WTC11 (cell line): ENCODE results near the gene PRDX6. TPM values are rescaled to one million over a fixed set of nuclear protein-coding genes. Genes with fewer than 3 reads are reported as not detected.
A peak's percentile ranks its signal among the peaks of the same experiment; 100 is the strongest.

ENCODE experiments used
- ATAC-seq: fragments of 200-7000 bp; cut with Tn5 transposase; 2 replicates; pipeline ENCODE4 v1.10.0; 2021; ENCODE audit warnings: mild to moderate bottlenecking, moderate library complexity
- CTCF ChIA-PET: fragments of 300-600 bp; sonication (Branson Sonifier 250); formaldehyde crosslinking; loops from one replicate; lab custom pipeline; 2021; ENCODE audit warnings: antibody characterized with exemption; lab: Charles Lee
- POLR2A ChIA-PET: fragments of 350-600 bp; sonication (Branson Sonifier 250); formaldehyde crosslinking; loops from one replicate; lab custom pipeline; 2021; ENCODE audit warnings: antibody characterized with exemption; lab: Charles Lee
- DNase-seq: peaks from one replicate; pipeline ENCODE4 v3.0.0; 2021; ENCODE audit warnings: low spot score
- H3K27ac Mint-ChIP-seq: 2 replicates; pipeline ENCODE4 v1.8.0; 2021; ENCODE audit warnings: mixed read lengths
- H3K27me3 Mint-ChIP-seq: 2 replicates; pipeline ENCODE4 v1.8.0; 2021; ENCODE audit warnings: low read depth, mild to moderate bottlenecking, moderate library complexity, mixed read lengths
- H3K36me3 Mint-ChIP-seq: 2 replicates; pipeline ENCODE4 v1.8.0; 2021; ENCODE audit warnings: mixed read lengths
- H3K4me1 Mint-ChIP-seq: 2 replicates; pipeline ENCODE4 v1.8.0; 2022; ENCODE audit warnings: mixed read lengths
- H3K4me3 Mint-ChIP-seq: 2 replicates; pipeline ENCODE4 v1.8.0; 2021; ENCODE audit warnings: mild to moderate bottlenecking, moderate library complexity, mixed read lengths
- H3K9me3 Mint-ChIP-seq: 2 replicates; pipeline ENCODE4 v1.8.0; 2021; ENCODE audit warnings: mixed read lengths
- AFF4 ChIP-seq: sonication (generic); formaldehyde crosslinking; IDR thresholded peaks from 2 replicates; pipeline ENCODE4 v1.8.1; 2023; ENCODE audit warnings: mild to moderate bottlenecking, missing genetic modification reagents, borderline replicate concordance
- ATF3 ChIP-seq: sonication (generic); formaldehyde crosslinking; conservative IDR thresholded peaks from 2 replicates; pipeline ENCODE4 v1.8.1; 2022; ENCODE audit warnings: mild to moderate bottlenecking, missing genetic modification reagents
- ATF6 ChIP-seq: sonication (generic); formaldehyde crosslinking; IDR thresholded peaks from 2 replicates; pipeline ENCODE4 v1.8.1; 2023; ENCODE audit warnings: mild to moderate bottlenecking, missing genetic modification reagents
- CREM ChIP-seq: sonication (generic); formaldehyde crosslinking; IDR thresholded peaks from 2 replicates; pipeline ENCODE4 v1.8.1; 2022; ENCODE audit warnings: mild to moderate bottlenecking, missing genetic modification reagents, moderate library complexity
- E2F5 ChIP-seq: sonication (generic); formaldehyde crosslinking; IDR thresholded peaks from 2 replicates; pipeline ENCODE4 v1.8.1; 2022; ENCODE audit warnings: mild to moderate bottlenecking, moderate library complexity, missing genetic modification reagents
- ETV6 ChIP-seq: sonication (generic); formaldehyde crosslinking; IDR thresholded peaks from 2 replicates; pipeline ENCODE4 v1.8.1; 2022; ENCODE audit warnings: mild to moderate bottlenecking, missing genetic modification reagents
- NFATC4 ChIP-seq: fragments of 250-450 bp; sonication (Bioruptor Pico); IDR thresholded peaks from 2 replicates; pipeline ENCODE4 v1.9.0; 2021; ENCODE audit warnings: mild to moderate bottlenecking
- NR3C1 ChIP-seq: sonication (generic); formaldehyde crosslinking; conservative IDR thresholded peaks from 2 replicates; pipeline ENCODE4 v1.8.1; 2023; ENCODE audit warnings: low read depth, mild to moderate bottlenecking, missing genetic modification reagents
- RELA ChIP-seq: sonication (generic); formaldehyde crosslinking; IDR thresholded peaks from 2 replicates; pipeline ENCODE4 v1.8.1; 2022; ENCODE audit warnings: missing genetic modification reagents, mild to moderate bottlenecking, borderline replicate concordance
- SMAD3 ChIP-seq: sonication (generic); formaldehyde crosslinking; IDR thresholded peaks from 2 replicates; pipeline ENCODE4 v1.8.0; 2022; ENCODE audit warnings: missing genetic modification reagents, mild to moderate bottlenecking, borderline replicate concordance
- SMAD4 ChIP-seq: sonication (generic); formaldehyde crosslinking; IDR thresholded peaks from 2 replicates; pipeline ENCODE4 v1.8.0; 2022; ENCODE audit warnings: mild to moderate bottlenecking, missing genetic modification reagents
- TEAD1 ChIP-seq: sonication (generic); formaldehyde crosslinking; IDR thresholded peaks from 2 replicates; pipeline ENCODE4 v1.8.0; 2022; ENCODE audit warnings: mild to moderate bottlenecking, missing genetic modification reagents
- TP53 ChIP-seq: sonication (generic); formaldehyde crosslinking; IDR thresholded peaks from 2 replicates; pipeline ENCODE4 v1.8.1; 2023; ENCODE audit warnings: mild to moderate bottlenecking, missing genetic modification reagents
- ZNF219 ChIP-seq: sonication (generic); formaldehyde crosslinking; IDR thresholded peaks from 2 replicates; pipeline ENCODE4 v1.8.0; 2023; ENCODE audit warnings: missing genetic modification reagents, mild to moderate bottlenecking, borderline replicate concordance
- ZNF512 ChIP-seq: sonication (generic); formaldehyde crosslinking; IDR thresholded peaks from 2 replicates; pipeline ENCODE4 v1.8.1; 2022; ENCODE audit warnings: missing genetic modification reagents, borderline replicate concordance
- ZNF671 ChIP-seq: fragments of 250-450 bp; sonication (Bioruptor Pico); IDR thresholded peaks from 2 replicates; pipeline ENCODE4 v1.8.0; 2021; ENCODE audit warnings: mild to moderate bottlenecking
- total RNA-seq: library from RNA; stranded (reverse); gene quantifications from 3 replicates; pipeline ENCODE4 v1.2.3, GENCODE V29; 2021

Gene PRDX6
- total RNA-seq, 1 experiment from 2014 or later: 538 TPM

GRCh38 chr1:173479649-173480048 is 2.5 kb downstream of the PRDX6 start:
- DNase-seq (no peak), ATAC-seq (no peak)
- no peaks in the 10 kb centered on the region for H3K9me3 Mint-ChIP-seq
- H3K4me1 Mint-ChIP-seq: peaks cover 37% of the 10 kb centered on the region
- peaks cover 65% of the 10 kb centered on the region for H3K36me3 Mint-ChIP-seq
- ChIA-PET CTCF (no interaction called here), POLR2A (no interaction called here)
- TF ChIP-seq ZNF671 (CRISPR knock-in tag): no peak
- no peak for TF ChIP-seq ATF3 (CRISPR knock-in tag)
- no peak for TF ChIP-seq TP53 (CRISPR knock-in tag)
- no peak for TF ChIP-seq NR3C1
- H3K27ac Mint-ChIP-seq: peak overlapping the region; percentile 82
- H3K27me3 Mint-ChIP-seq: no peaks in the 10 kb centered on the region
- H3K4me3 Mint-ChIP-seq: peak overlapping the region; percentile 94

GRCh38 chr1:173481195-173481772 is 4.1 kb downstream of the PRDX6 start:
- DNase-seq: no peak
- Mint-ChIP-seq H3K4me1 (peaks cover 24% of the 10 kb centered on the region), H3K27me3 (no peaks in the 10 kb centered on the region), H3K9me3 (no peaks in the 10 kb centered on the region), H3K27ac (peak overlapping the region; percentile 16; the same call in 1 of the 2 replicates)
- POLR2A ChIA-PET: no interaction called here
- CTCF ChIA-PET: no interaction called here
- no peak for ATAC-seq
- TF ChIP-seq TEAD1 (CRISPR knock-in tag): no peak
- TF ChIP-seq SMAD4 (CRISPR knock-in tag): no peak
- TF ChIP-seq ATF3 (CRISPR knock-in tag): no peak
- TF ChIP-seq, all 79 proteins: peak for 0
- H3K4me3 Mint-ChIP-seq: no peak overlapping the region
- peaks cover 81% of the 10 kb centered on the region for H3K36me3 Mint-ChIP-seq

- H3K9me3 Mint-ChIP-seq: no peaks in the 10 kb centered on the region
- ATAC-seq (no peak), DNase-seq (no peak)
- ChIA-PET CTCF (no interaction called here), POLR2A (no interaction called here)
- H3K27ac Mint-ChIP-seq: no peak overlapping the region
- TF ChIP-seq CREM (no peak), NFATC4 (CRISPR knock-in tag) (no peak), TP53 (CRISPR knock-in tag) (no peak), AFF4 (CRISPR knock-in tag) (no peak), RELA (CRISPR knock-in tag) (no peak), ETV6 (CRISPR knock-in tag) (no peak), SMAD3 (no peak), ZNF512 (CRISPR knock-in tag) (no peak), ZNF219 (CRISPR knock-in tag) (no peak), E2F5 (CRISPR knock-in tag) (no peak), ATF6 (CRISPR knock-in tag) (no peak)
- peaks cover 24% of the 10 kb centered on the region for H3K4me1 Mint-ChIP-seq
- no peak overlapping the region for H3K4me3 Mint-ChIP-seq
- no peaks in the 10 kb centered on the region for H3K27me3 Mint-ChIP-seq
- H3K36me3 Mint-ChIP-seq: peaks cover 95% of the 10 kb centered on the region
These were observed 5.5 kb downstream of the PRDX6 start for GRCh38 chr1:173482683-173483082.
